HCT116 (cell line): ENCODE data around the gene FAM228A.

ENCODE experiments used
- CTCF ChIP-seq, 3 experiments: fragments of 200-600 bp in 1 of 3; sonication (generic) in 1 of 3; IDR thresholded peaks in 2 of 3; conservative IDR thresholded peaks in 1 of 3; 2 replicates each; pipeline ENCODE4 v1.5.1; 2012 to 2017; ENCODE audit warnings: low read depth in 2 of 3, low read length in 2 of 3, antibody characterized with exemption in 1 of 3, borderline replicate concordance in 1 of 3, control low read depth in 1 of 3, mild to moderate bottlenecking in 1 of 3, mixed read lengths in 1 of 3, mixed run types in 1 of 3, moderate library complexity in 1 of 3; ENCODE audit not compliant: insufficient read depth in 1 of 3
- EZH2 ChIP-seq: fragments of 200-600 bp; sonication (generic); IDR thresholded peaks from 2 replicates; pipeline ENCODE4 v1.6.1; 2017; ENCODE audit warnings: antibody characterized with exemption, mixed run types
- EZH2phosphoT487 ChIP-seq: fragments of 200-600 bp; IDR thresholded peaks from 2 replicates; pipeline ENCODE4 v1.6.1; 2018; ENCODE audit warnings: antibody characterized with exemption, borderline replicate concordance
- POLR2A ChIP-seq: IDR thresholded peaks from 2 replicates; pipeline ENCODE4 v1.7.0; 2011; ENCODE audit warnings: borderline replicate concordance; ENCODE audit not compliant: insufficient read depth, insufficient read length; ENCODE audit errors: extremely low read depth
- POLR2AphosphoS5 ChIP-seq: IDR thresholded peaks from 2 replicates; pipeline ENCODE4 v1.6.1; 2011; ENCODE audit warnings: mild to moderate bottlenecking, low read depth, low read length, moderate library complexity
- REST ChIP-seq: IDR thresholded peaks from 2 replicates; pipeline ENCODE4 v1.6.1; 2012; ENCODE audit warnings: low read depth
- SIN3A ChIP-seq: IDR thresholded peaks from 2 replicates; pipeline ENCODE4 v1.6.1; 2012; ENCODE audit warnings: low read depth
- SP1 ChIP-seq: IDR thresholded peaks from 2 replicates; pipeline ENCODE4 v1.6.1; 2012; ENCODE audit warnings: low read depth
- TCF7L2 ChIP-seq: IDR thresholded peaks from 2 replicates; pipeline ENCODE4 v1.7.0; 2011; ENCODE audit warnings: borderline replicate concordance, inconsistent platforms; ENCODE audit not compliant: insufficient read depth, insufficient read length; ENCODE audit errors: extremely low read depth

- TF ChIP-seq SP1 (no peak), POLR2A (no peak), CTCF (IDR thresholded peaks at IDR 0.05 in 2 of 3, conservative IDR thresholded peaks at IDR 0.05 in 1 of 3; ENCODE audit: borderline replicate concordance in 1 of 3, insufficient read depth in 1 of 3, low read depth in 2 of 3, low read length in 2 of 3) (no peak), POLR2AphosphoS5 (no peak), EZH2phosphoT487 (no peak), SIN3A (no peak), TCF7L2 (no peak), REST (no peak), EZH2 (no peak)
These were observed 45.9 kb downstream of the FAM228A start for GRCh38 chr2:24220554-24221291.
